Keratinocyte (primary cell): ENCODE measurements around the gene LONP1.

ENCODE experiments used
- CTCF ChIP-seq, 3 experiments: IDR thresholded peaks in 1 of 3; conservative IDR thresholded peaks in 1 of 3; optimal IDR thresholded peaks in 1 of 3; 2 replicates in 2 of 3; 3 replicates in 1 of 3; pipeline versions ENCODE3 to v1.5.1; 2011; ENCODE audit warnings: low read length in 3 of 3, mild to moderate bottlenecking in 3 of 3, moderate library complexity in 2 of 3, control low read depth in 1 of 3, inconsistent platforms in 1 of 3; ENCODE audit not compliant: insufficient read depth in 2 of 3; ENCODE audit errors: extremely low read depth in 1 of 3
- EZH2 ChIP-seq: IDR thresholded peaks from one replicate; pipeline ENCODE4 v1.6.1; 2012; ENCODE audit warnings: inconsistent platforms, mild to moderate bottlenecking, low read length, moderate library complexity

- TF ChIP-seq CTCF (optimal IDR thresholded peaks at IDR 0.05 in 1 of 3, IDR thresholded peaks at IDR 0.05 in 1 of 3, conservative IDR thresholded peaks at IDR 0.05 in 1 of 3; ENCODE audit: extremely low read depth in 1 of 3, insufficient read depth in 2 of 3, low read length in 3 of 3) (no peak), EZH2 (no peak)
Measured at GRCh38 chr19:5707576-5708575, 12.1 kb downstream of the LONP1 start.
